HEK293 (cell line): ENCODE measurements around the gene KCTD15.

Experiments used
- GLI2 ChIP-seq: fragments of 450-650 bp; formaldehyde crosslinking; IDR thresholded peaks from 2 replicates; pipeline ENCODE4; 2017; ENCODE audit warnings: missing biosample characterization, missing genetic modification characterization, low read depth, borderline replicate concordance
- GLIS1 ChIP-seq: fragments of 450-650 bp; formaldehyde crosslinking; IDR thresholded peaks from 2 replicates; pipeline ENCODE4 v1.5.1; 2016; ENCODE audit warnings: missing biosample characterization, missing genetic modification characterization
- GLIS2 ChIP-seq: fragments of 450-650 bp; formaldehyde crosslinking; IDR thresholded peaks from 2 replicates; pipeline ENCODE4 v1.5.1; 2016; ENCODE audit warnings: missing biosample characterization, missing genetic modification characterization
- INSM2 ChIP-seq: fragments of 450-650 bp; formaldehyde crosslinking; IDR thresholded peaks from 2 replicates; pipeline ENCODE4 v1.5.1; 2016; ENCODE audit warnings: missing biosample characterization, missing genetic modification characterization
- KLF16 ChIP-seq: fragments of 450-650 bp; formaldehyde crosslinking; IDR thresholded peaks from 2 replicates; pipeline ENCODE4 v1.5.1; 2017; ENCODE audit warnings: missing biosample characterization, missing genetic modification characterization
- KLF17 ChIP-seq: fragments of 450-650 bp; formaldehyde crosslinking; IDR thresholded peaks from 2 replicates; pipeline ENCODE4 v1.5.1; 2016; ENCODE audit warnings: missing biosample characterization, missing genetic modification characterization
- KLF8 ChIP-seq: fragments of 450-650 bp; formaldehyde crosslinking; IDR thresholded peaks from 2 replicates; pipeline ENCODE4 v1.5.1; 2016; ENCODE audit warnings: missing biosample characterization, missing genetic modification characterization
- RBAK ChIP-seq: fragments of 450-650 bp; formaldehyde crosslinking; IDR thresholded peaks from 2 replicates; pipeline ENCODE4 v1.5.1; 2016; ENCODE audit warnings: missing biosample characterization, missing genetic modification characterization
- REST ChIP-seq: fragments of 450-650 bp; formaldehyde crosslinking; IDR thresholded peaks from 2 replicates; pipeline ENCODE4 v1.5.1; 2016; ENCODE audit warnings: missing biosample characterization, missing genetic modification characterization
- SP7 ChIP-seq: fragments of 450-650 bp; formaldehyde crosslinking; IDR thresholded peaks from 2 replicates; pipeline ENCODE4 v1.5.1; 2016; ENCODE audit warnings: missing biosample characterization, missing genetic modification characterization
- YY1 ChIP-seq: fragments of 450-650 bp; formaldehyde crosslinking; IDR thresholded peaks from 2 replicates; pipeline ENCODE4 v1.5.1; 2018; ENCODE audit warnings: missing biosample characterization, missing genetic modification characterization
- ZBTB17 ChIP-seq: fragments of 450-650 bp; formaldehyde crosslinking; IDR thresholded peaks from 2 replicates; pipeline ENCODE4 v1.5.1; 2016; ENCODE audit warnings: missing biosample characterization, missing genetic modification characterization
- ZBTB48 ChIP-seq: fragments of 450-650 bp; formaldehyde crosslinking; IDR thresholded peaks from 2 replicates; pipeline ENCODE4 v1.5.1; 2016; ENCODE audit warnings: missing biosample characterization, missing genetic modification characterization
- ZBTB7A ChIP-seq: fragments of 450-650 bp; formaldehyde crosslinking; IDR thresholded peaks from 2 replicates; pipeline ENCODE4 v1.5.1; 2016; ENCODE audit warnings: low read depth, missing biosample characterization, missing genetic modification characterization
- ZEB2 ChIP-seq: fragments of 450-650 bp; formaldehyde crosslinking; IDR thresholded peaks from 2 replicates; pipeline ENCODE4 v1.5.1; 2016; ENCODE audit warnings: missing biosample characterization, missing genetic modification characterization
- ZFP69B ChIP-seq: fragments of 450-650 bp; formaldehyde crosslinking; IDR thresholded peaks from 2 replicates; pipeline ENCODE4 v1.5.1; 2016; ENCODE audit warnings: missing biosample characterization, missing genetic modification characterization
- ZIC2 ChIP-seq: fragments of 450-650 bp; formaldehyde crosslinking; IDR thresholded peaks from 2 replicates; pipeline ENCODE4 v1.5.1; 2016; ENCODE audit warnings: missing biosample characterization, missing genetic modification characterization
- ZNF121 ChIP-seq: fragments of 450-650 bp; formaldehyde crosslinking; IDR thresholded peaks from 2 replicates; pipeline ENCODE4 v1.5.1; 2016; ENCODE audit warnings: missing biosample characterization, missing genetic modification characterization
- ZNF132 ChIP-seq: fragments of 450-650 bp; formaldehyde crosslinking; IDR thresholded peaks from 2 replicates; pipeline ENCODE4 v1.5.1; 2017; ENCODE audit warnings: missing biosample characterization, missing genetic modification characterization, borderline replicate concordance
- ZNF155 ChIP-seq: fragments of 450-650 bp; formaldehyde crosslinking; IDR thresholded peaks from 2 replicates; pipeline ENCODE4 v1.5.1; 2016; ENCODE audit warnings: missing biosample characterization, missing genetic modification characterization
- ZNF2 ChIP-seq: fragments of 450-650 bp; formaldehyde crosslinking; IDR thresholded peaks from 2 replicates; pipeline ENCODE4 v1.5.1; 2016; ENCODE audit warnings: missing biosample characterization, missing genetic modification characterization
- ZNF394 ChIP-seq: fragments of 450-650 bp; formaldehyde crosslinking; IDR thresholded peaks from 2 replicates; pipeline ENCODE4 v1.5.1; 2016; ENCODE audit warnings: missing biosample characterization, missing genetic modification characterization, mild to moderate bottlenecking, moderate library complexity, borderline replicate concordance
- ZNF423 ChIP-seq: fragments of 450-650 bp; formaldehyde crosslinking; IDR thresholded peaks from 2 replicates; pipeline ENCODE4 v1.5.1; 2016; ENCODE audit warnings: missing biosample characterization, missing genetic modification characterization
- ZNF433 ChIP-seq: fragments of 450-650 bp; formaldehyde crosslinking; IDR thresholded peaks from 2 replicates; pipeline ENCODE4 v1.5.1; 2016; ENCODE audit warnings: missing biosample characterization, missing genetic modification characterization, low read depth
- ZNF449 ChIP-seq: fragments of 450-650 bp; formaldehyde crosslinking; IDR thresholded peaks from 2 replicates; pipeline ENCODE4 v1.5.1; 2017; ENCODE audit warnings: missing biosample characterization, mild to moderate bottlenecking, missing genetic modification characterization, moderate library complexity
- ZNF48 ChIP-seq: fragments of 450-650 bp; formaldehyde crosslinking; IDR thresholded peaks from 2 replicates; pipeline ENCODE4 v1.5.1; 2016; ENCODE audit warnings: missing biosample characterization, missing genetic modification characterization
- ZNF521 ChIP-seq: fragments of 450-650 bp; formaldehyde crosslinking; IDR thresholded peaks from 2 replicates; pipeline ENCODE4 v1.5.1; 2017; ENCODE audit warnings: missing biosample characterization, mild to moderate bottlenecking, missing genetic modification characterization
- ZNF544 ChIP-seq: fragments of 450-650 bp; formaldehyde crosslinking; IDR thresholded peaks from 2 replicates; pipeline ENCODE4 v1.5.0; 2017; ENCODE audit warnings: missing biosample characterization, missing genetic modification characterization
- ZNF561 ChIP-seq: fragments of 450-650 bp; IDR thresholded peaks from 2 replicates; pipeline ENCODE4 v1.5.1; 2018; ENCODE audit warnings: missing biosample characterization, missing genetic modification characterization, borderline replicate concordance
- ZNF654 ChIP-seq: fragments of 450-650 bp; formaldehyde crosslinking; IDR thresholded peaks from 2 replicates; pipeline ENCODE4 v1.5.1; 2016; ENCODE audit warnings: low read depth, missing biosample characterization, missing genetic modification characterization
- ZNF692 ChIP-seq: fragments of 450-650 bp; formaldehyde crosslinking; IDR thresholded peaks from 2 replicates; pipeline ENCODE4 v1.5.1; 2016; ENCODE audit warnings: missing biosample characterization, missing genetic modification characterization
- ZSCAN23 ChIP-seq: fragments of 450-650 bp; formaldehyde crosslinking; IDR thresholded peaks from 2 replicates; pipeline ENCODE4 v1.5.1; 2016; ENCODE audit warnings: missing biosample characterization, missing genetic modification characterization

KCTD15 gene

GRCh38 chr19:33771384-33772101 lies 25.1 kb upstream of the KCTD15 start (continued):
- TF ChIP-seq GLI2 (no peak), ZNF544 (tag by site-specific recombination) (no peak), REST (tag by site-specific recombination) (0 out of 2 replicates have a peak, but pooled peaks have one; percentile 17), ZNF423 (tag by site-specific recombination) (peak; percentile 100), ZBTB17 (tag by site-specific recombination) (peak; percentile 58), ZNF48 (tag by site-specific recombination) (no peak), ZNF132 (tag by site-specific recombination) (no peak), ZEB2 (tag by site-specific recombination) (peak; percentile 60; the same call in 1 of the 2 replicates), ZNF155 (tag by site-specific recombination) (no peak), ZBTB7A (0 out of 2 replicates have a peak, but pooled peaks have one; percentile 17), ZNF692 (tag by site-specific recombination) (0 out of 2 replicates have a peak, but pooled peaks have one; percentile 25), ZSCAN23 (tag by site-specific recombination) (no peak), SP7 (peak; percentile 77), ZNF121 (tag by site-specific recombination) (0 out of 2 replicates have a peak, but pooled peaks have one; percentile 7), KLF8 (tag by site-specific recombination) (peak; percentile 40; the same call in 1 of the 2 replicates), KLF16 (tag by site-specific recombination) (peak; percentile 73), ZNF561 (peak; percentile 93; the same call in 1 of the 2 replicates), ZFP69B (tag by site-specific recombination) (0 out of 2 replicates have a peak, but pooled peaks have one; percentile 32), ZNF433 (no peak), GLIS2 (tag by site-specific recombination) (peak; percentile 98), GLIS1 (tag by site-specific recombination) (peak; percentile 97), ZNF449 (tag by site-specific recombination) (peak; percentile 38; the same call in 1 of the 2 replicates), ZNF2 (tag by site-specific recombination) (peak; percentile 97), ZIC2 (tag by site-specific recombination) (peak; percentile 95), INSM2 (tag by site-specific recombination) (peak; percentile 28; the same call in 1 of the 2 replicates), ZBTB48 (0 out of 2 replicates have a peak, but pooled peaks have one; percentile 13), YY1 (tag by site-specific recombination) (no peak; the same call in 1 of the 2 replicates), RBAK (tag by site-specific recombination) (no peak), ZNF394 (tag by site-specific recombination) (no peak), ZNF521 (no peak), ZNF654 (tag by site-specific recombination) (peak; percentile 100), KLF17 (tag by site-specific recombination) (peak; percentile 89; the same call in 1 of the 2 replicates)
